A549 (cell line): ENCODE measurements around the gene HPCAL1.

Experiments used
- BHLHE40 ChIP-seq: IDR thresholded peaks from 2 replicates; pipeline ENCODE4 v1.6.1; 2012; ENCODE audit warnings: low read depth, low read length, inconsistent platforms
- CTCF ChIP-seq: fragments of >200 bp; sonication (Bioruptor Twin); formaldehyde crosslinking; IDR thresholded peaks from 3 replicates; pipeline ENCODE4 v1.5.1; 2016
- POLR2A ChIP-seq: IDR thresholded peaks from 2 replicates; pipeline ENCODE4 v1.6.1; 2012; ENCODE audit warnings: mild to moderate bottlenecking, low read length
- SMC3 ChIP-seq: fragments of >200 bp; sonication (Bioruptor Twin); formaldehyde crosslinking; IDR thresholded peaks from 3 replicates; pipeline ENCODE4 v1.6.1; 2018; ENCODE audit warnings: inconsistent platforms

GRCh38 chr2:10400568-10400977 lies 97.9 kb downstream of the HPCAL1 start:
- TF ChIP-seq POLR2A (no peak), SMC3 (no peak), BHLHE40 (no peak), CTCF (no peak)
